ENCODE data around the gene CKB.

GRCh38 chr14:103559766-103560165 is 37.1 kb upstream of the CKB start:
- TF ChIP-seq CTCF (IDR thresholded peaks at IDR 0.05) (no peak), EP300 (IDR thresholded peaks at IDR 0.05) (no peak), POLR2A (IDR thresholded peaks at IDR 0.05) (no peak)
